HG02642 (cell line): ENCODE data around the gene PTPN1.
"Not testable (repeated sequence)": the region's sequence is repeated elsewhere in the genome, so short reads cannot be mapped to it uniquely, and the experiment has no call there.

Experiments used
- ATAC-seq: cut with Tn5 transposase; IDR thresholded peaks from one replicate; pipeline ENCODE4 v1.9.1; 2021; ENCODE audit warnings: mild to moderate bottlenecking; ENCODE audit not compliant: unreplicated experiment, poor library complexity

PTPN1 gene

DNA sequence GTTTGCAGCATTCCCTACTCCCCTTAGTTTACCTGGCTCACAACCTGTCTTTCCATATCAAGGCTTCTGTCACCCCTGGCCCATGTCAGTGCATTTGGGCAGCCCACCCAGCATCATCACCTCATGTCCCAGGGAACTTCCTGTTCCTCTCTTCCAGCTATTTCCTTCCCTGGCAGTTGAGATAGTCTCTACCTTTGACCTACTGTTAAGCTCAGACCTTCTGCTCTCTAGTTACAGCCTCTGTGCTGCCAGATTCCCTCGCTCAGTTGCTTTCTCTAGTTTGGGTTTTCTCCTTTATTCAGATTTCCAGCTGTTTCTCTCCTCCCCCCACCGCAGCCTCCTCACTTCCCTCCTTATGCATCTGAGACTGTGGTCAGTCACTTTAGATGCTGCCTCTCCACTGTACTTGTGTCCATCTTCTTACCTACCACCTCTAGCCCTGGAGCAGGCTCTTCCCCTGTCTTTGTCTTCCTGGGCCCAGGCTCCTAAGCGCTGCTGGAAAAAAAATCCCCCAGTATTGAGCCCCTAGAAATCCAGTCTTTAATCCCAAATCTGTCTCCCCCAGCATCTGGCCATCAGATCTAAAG, 16.3 kb downstream of the PTPN1 start:
- ATAC-seq, result no peak

DNA sequence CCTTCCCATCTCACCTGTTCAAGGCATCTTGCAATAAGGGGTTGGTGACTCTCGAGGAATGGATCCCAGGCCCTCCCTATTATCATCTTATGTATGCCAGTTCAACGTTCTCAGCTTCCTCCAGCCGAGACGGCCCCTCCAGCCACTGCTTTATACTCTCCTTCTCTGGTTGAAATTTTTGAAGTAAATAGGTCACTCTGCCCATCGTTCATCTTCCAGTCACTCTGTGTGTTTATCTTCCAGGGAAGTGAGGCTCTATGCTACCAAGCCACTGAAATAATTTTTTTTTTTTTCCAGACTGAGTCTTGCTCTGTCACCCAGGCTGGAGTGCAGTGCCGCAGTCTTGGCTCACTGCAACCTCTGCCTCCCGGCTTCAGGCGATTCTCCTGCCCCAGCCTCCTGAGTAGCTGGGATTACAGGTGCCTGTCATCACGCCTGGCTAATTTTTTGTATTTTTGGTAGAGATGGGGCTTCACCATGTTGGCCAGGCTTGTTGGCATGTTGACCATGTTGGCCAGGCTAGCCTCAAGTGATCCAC, 17.0 kb downstream of the PTPN1 start:
- no peak for ATAC-seq

DNA sequence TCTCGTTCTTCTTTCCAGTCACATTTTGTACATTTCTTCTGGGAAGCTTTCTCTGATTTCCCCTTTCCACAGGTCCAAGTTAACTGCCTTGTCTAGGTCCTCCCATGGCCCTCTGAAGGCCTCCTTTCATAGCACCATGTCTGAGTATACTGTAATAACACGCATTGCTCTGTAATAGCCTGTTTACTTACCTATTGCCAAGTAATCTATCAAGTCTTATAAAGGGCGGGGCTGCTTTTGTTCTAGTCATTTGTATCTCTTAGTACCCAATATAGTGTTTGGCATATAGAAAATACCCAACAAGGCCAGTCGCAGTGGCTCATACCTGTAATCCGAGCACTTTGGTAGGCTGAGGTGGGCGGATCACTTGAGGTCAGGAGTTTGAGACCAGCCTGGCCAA, 17.9 kb downstream of the PTPN1 start:
- ATAC-seq, result no peak

DNA sequence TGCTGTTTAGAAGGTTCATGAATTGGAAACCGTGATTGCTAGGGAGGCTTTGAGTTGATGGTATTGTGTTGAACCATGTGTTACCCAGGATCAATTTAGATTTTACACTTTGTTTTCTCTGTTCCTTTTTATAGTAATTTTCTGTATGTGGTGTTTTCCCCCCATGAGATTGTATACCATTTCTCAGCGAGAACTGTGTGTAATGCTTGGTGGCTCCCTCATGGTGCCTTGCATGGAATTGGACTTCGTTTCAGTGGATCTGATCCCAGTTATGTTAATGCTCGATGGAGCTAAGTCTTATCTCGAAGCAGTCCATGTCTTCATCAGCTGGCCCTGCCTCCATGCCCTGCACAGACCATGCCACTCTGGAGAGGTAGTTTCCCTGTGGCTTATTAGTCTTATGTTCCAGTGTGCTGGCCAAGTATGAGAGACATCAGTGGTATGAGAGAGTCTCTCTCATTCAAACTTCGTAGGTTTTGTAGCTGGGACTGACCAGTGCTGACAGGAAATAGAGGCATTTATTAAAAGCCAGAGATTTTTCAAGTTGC, 18.7 kb downstream of the PTPN1 start:
- peak; percentile 63 for ATAC-seq

DNA sequence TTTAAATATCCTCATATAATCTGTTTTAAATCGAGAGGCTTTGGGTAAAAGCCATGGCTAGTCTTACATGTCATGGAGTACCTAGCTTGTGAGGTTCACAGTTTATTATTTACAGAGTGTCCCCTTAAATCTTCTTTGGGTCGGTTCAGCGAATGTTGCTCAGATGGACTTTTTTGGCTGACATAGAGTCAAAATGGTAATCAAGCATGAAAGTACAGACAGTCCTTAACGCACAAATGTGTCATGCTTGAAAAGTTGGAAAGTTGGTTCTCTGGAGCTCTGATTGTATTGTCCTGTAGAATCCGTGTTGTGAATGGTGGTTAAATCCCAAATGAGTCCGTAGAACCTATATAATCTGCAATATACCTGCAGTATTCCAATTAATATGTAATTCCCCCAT, 22.0 kb downstream of the PTPN1 start:
- no peak for ATAC-seq

DNA sequence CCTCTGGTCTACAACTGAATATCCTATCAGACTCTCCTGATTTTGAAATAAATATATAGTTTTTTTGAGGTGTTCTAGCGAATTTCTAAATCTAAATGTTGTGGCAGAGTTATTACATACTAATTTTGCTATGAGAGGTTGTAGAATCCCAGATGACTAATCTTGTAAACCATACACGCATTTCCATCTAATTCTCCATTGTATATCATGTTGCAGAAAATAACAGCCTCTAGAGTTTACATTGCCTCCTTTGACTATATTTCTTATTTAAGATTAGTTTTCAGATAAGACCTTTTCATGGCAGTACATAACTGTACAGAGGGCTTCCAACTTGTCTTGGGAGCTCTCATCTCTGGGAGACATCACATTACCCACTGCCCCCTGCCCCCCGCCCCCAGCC, 22.9 kb downstream of the PTPN1 start:
- ATAC-seq, result no peak

DNA sequence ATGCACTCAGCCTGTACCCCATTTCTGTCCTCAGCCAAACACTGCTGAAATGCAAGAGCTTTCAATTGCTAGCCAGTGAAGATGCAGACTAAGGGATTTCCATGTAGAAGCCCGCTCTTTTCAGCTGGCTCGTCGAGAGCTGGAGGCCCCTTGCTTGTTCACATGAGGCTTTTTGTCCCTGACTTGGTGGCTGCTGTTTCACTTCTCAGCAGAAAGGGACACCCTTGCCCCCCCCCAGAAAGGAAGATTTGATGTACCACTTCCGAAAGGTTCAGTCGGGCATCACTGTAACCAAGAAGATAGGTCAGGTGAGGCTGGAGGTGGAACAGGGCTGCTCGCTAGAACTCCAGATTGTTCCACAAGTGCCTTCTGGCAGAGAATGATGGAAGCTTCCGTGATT, 23.3 kb downstream of the PTPN1 start:
- ATAC-seq, result no peak

DNA sequence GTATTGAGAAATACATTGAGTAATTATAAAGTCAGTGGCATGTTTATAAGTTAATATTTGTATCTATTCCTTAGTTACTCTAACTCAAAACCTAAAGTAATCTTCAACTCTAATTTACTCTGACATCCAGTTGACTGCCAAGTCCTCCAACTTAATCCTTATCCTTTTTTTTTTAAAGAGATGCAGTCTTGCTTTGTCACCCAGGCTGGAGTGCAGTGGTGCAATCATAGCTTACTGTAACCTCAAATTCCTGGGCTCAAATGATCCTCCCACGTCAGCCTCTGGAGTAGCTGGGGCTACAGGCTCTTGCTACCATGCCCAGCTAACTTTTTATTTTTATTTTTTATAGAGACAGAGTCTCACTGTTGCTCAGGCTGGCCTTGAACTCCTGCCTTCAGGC, 24.4 kb downstream of the PTPN1 start:
- no peak for ATAC-seq

DNA sequence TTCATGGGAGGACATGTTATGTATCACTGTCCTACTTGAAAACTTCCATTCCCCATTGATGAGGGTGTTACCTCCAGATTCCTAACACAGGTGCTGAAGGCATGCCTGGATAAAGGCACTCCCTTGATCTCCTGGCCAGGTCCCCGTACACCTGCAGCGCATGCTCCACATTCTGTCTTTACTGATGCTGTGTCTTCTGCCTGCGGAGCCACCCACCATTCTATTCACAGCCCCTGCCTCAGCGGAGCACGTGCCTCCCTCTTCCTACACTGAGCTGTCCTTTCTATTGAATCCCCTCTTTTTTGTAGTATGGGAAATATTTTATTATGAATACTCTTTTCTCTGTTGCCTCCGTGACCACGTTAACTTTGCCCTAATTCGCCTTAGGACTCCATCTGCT, 25.0 kb downstream of the PTPN1 start:
- no peak for ATAC-seq

DNA sequence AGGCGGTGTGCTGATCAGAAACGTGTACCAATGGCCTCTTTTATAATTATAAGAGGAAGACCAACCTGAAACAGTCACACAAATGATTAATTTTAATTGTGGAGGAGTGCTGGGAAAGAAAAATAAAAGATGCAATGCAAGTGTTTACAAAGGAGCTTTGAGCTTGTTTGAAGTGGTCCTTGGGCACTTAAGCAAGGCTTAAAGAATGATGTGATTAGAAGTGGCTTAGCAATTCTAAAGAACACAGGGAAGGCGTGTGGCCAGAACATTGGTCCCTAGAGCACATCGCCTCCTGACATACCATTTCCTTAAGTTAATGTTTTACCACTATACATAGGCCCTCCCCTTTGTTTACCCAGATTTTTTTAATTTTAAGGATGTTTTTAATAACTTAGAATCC, 26.1 kb downstream of the PTPN1 start:
- no peak for ATAC-seq

DNA sequence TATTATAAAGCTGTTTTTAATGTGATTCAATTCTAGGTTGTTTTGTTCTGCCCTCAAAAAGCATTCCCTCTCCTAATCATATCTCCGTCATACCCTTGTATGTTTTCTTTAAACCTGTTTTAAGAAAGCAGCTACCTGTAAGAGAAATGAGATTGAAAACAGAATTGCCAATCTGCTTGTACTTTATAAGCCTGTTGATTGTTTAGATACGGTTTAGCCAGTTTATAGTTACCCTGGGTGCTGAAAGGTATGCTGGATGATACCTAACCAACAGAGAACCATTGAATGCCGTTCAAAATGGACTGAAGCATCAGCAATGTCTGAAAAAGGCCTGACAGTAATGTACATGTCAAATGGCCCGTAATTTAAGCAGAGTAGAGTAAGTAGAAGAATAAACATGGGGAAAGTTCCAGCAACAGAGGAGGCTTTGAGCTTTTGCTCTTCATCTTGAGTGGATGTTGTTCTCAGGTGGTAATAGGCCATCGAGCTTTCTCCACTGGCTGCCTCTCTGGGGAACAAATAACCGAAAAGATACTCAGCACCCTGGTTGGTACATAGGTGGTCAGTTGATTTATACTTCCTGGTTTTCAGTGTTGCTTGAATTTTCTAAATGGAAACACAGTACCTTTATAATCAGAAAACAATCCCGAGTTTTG, 27.5 kb downstream of the PTPN1 start:
- ATAC-seq, result no peak

DNA sequence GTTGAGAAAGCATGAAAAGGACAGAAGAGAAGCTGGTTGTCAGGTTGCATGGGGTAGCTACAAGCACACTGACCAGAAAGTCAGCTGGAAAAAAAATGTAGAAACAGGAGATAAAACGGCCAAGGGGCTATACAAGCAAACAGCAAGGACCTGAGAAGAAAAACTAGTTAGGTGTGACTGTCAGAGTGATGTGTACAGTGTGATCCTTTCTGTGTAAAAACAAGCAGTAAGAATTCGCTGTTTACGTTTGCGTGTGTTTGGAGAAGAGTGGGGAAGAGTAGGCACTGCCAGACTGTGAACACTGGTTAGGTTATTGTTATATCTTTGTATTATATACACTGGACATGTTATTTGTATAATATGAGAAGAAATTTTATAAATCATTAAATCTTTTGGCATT, 28.1 kb downstream of the PTPN1 start:
- ATAC-seq, result no peak

DNA sequence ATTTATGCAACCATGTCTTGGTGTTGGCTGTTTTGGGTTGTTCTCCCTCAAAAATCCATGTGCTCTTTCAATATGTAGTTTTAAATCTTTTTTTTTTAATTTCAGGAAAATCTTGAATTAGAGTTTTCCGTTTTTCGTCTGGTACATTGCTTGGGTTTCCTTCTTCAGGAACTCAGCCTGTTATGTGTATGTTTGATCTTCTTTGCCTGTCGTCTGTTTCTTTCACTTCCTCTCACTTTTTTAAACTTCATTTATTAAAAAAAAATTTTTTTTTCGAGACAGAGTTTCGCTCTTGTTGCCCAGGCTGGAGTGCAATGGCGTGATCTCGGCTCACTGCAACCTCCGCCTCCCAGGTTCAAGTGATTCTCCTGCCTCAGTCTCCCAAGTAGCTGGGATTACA, 29.6 kb downstream of the PTPN1 start:
- ATAC-seq, result not testable (repeated sequence)

DNA sequence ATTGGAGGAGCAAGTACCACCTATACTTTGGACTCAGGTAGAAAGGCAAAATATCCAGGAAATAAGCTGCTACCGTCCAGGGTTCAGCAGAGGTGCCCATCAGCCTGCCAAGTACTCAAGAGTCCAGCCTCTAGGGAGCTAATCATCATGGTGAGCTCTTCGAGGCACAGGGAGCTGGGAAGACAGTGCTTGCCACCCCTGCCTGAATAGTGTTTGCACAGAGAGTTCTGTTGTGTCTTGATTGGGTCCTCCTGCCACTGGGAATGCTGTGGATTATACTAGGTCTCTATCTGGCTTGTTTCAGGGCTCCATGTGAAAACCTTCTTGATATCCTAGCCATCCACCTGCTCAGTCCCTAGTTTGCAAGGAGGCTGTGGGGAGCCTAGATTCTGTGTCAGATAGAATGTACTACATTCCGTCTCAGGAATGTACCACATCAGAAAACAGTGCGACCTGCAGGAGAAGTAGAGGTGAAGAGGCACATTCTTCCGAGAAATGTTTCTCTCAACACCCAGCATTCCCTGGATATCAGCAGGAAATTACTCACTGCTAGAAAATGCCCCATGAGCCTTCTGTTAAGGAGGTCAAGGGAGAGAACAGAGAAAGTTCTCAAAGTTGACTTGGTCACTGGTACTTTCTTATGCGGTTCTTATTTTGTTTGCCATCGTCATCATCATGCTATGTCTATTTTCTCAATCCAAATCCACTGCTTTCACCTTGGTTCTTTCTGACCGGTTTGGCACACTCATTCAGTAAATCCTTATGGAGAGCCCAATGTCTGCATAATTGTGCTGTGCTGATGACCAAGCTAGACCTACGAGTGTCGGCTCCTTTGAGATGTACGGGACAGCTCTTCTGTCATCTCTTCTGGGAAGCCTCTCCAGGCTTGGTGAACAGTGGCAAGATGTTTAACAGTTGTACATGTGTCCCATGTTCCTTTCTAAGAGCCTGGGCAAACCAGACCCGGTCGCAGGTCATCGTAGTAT, 30.7 kb downstream of the PTPN1 start:
- ATAC-seq, result peak; percentile 9

DNA sequence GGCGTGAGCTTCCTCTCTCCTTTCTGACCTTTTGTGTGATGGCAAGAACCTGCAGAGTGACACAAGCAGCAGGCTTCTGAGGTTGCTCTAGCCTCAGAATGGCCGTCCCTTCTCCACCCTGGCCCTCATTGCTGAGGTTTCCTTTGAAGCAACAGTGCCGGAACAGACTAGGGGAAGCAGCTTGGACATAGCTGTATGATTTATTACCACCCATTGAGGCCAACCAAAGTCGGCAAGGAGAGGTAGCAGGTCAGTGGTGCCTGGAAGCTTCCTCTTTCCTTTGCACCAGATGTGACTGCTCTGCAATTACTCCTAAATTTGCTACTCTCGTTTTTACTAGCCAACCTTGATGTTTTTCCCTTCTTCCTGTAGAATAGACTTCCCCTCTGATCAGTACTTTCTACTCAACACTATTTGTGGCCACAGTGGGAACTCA, 31.4 kb downstream of the PTPN1 start:
- ATAC-seq, result peak; percentile 65

DNA sequence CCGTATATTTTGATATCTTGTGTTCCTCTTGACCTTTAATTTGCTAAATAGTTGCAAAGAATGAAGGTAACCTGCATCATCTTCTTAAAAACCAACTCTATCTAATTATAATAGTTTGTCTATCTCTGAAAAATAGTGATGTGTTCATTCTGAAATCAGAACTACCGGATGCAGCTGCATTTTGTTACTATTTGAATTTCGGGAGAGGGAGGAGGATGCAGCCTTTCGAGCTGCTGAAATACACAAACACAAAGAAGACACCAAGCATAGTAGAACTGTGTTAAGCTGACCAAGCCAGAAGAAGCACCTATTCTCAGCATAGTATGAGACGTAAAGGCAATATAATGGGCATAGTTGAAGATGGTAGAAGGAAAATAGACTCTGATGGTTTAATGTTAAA, 33.1 kb downstream of the PTPN1 start:
- ATAC-seq, result no peak

DNA sequence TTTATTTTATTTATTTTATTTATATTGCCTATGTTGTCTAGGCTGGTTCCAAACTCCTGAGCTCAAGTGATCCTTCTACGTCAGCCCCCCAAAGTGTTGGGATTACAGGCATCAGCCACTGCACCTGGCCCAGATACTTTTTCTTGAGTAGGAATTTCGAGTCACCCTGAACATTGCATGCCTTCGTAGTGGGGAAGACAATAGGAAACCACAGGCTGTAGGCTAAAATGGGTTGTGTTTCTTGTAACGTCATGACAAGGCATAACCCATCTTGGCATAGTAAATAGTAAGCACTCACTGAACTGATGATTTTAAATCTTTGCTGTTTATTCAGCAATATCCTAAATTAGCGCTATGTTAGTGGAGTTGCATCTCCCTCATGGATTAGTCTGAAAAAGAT, 34.9 kb downstream of the PTPN1 start:
- no peak for ATAC-seq

DNA sequence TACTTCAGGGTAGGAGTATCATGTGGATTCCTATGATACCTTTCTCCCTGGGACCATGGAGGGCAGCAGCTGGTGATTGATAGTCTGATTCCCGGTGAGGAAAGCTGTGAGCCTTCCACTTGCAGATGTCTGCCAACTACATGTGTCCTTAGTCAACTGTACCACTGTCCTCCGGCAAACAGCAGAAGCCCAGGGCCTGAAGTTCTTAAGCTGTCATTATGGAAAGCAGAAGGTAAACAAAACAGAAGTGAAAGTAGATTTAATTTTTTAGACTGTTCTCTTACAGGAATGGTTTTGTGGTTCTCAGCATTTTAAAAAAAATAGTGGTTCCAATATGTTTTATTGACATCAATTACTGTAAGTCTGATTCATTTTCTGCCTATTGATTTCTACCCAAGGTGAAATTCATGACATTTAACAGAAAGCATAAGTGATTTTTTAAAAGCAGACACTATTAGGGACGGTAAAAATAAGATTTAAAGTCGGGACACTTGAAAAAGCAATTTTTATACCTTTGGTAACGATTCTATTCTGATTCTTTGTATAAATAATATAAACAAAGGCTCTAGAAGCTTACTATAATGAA, 36.6 kb downstream of the PTPN1 start:
- ATAC-seq, result peak; percentile 64

DNA sequence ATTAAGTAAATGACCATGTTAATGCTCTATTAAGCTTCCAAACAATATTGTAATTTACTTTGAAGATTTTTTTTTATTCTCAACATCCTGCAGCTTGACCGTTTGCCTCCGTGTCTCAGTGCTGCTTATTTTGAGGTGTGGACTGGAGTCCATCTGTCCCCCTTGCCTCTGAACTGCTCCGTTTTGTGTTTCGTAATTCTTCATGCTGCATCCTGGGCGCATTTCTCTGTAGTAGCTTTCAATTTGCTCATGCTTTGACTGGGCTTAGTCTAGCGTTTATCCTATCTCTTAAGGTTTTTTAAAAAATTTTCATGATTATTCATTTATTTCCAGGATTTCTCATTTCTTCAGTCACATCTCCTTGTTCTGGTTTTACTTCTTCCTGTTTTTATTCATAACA, 37.8 kb downstream of the PTPN1 start:
- no peak for ATAC-seq

DNA sequence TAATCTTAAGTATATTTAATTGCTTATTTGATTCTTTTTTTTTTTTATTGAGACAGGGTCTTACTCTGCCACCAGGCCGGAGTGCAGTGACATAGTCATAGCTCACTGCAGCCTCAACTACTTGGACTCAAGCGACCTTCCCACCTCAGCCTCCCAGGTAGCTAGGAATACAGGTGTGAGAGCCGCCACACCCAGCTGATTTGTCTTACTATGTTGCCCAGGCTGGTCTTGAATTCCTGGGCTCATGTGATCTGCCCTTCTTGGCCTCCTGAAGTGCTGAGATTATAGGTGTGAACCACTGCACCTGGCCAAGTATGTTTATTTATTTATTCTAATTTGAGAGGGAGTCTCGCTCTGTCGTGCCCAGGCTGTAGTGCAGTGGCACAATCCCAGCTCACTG, 38.2 kb downstream of the PTPN1 start:
- ATAC-seq, result no peak
